HepG2 (cell line): ENCODE data around the gene MXD3. TPM values are rescaled to one million over a fixed set of nuclear protein-coding genes. Genes with fewer than 3 reads are reported as not detected.

Experiments
- ATAC-seq: fragments of 200-7000 bp; cut with Tn5 transposase; 3 replicates; pipeline ENCODE4 v1.9.1; 2020; ENCODE audit warnings: mild to moderate bottlenecking, moderate library complexity
- BruUV-seq: library from RNA; stranded (reverse); fragments of 400-500 nt; replicated peaks from 2 replicates; lab custom pipeline; 2021; lab: Mats Ljungman, UMichigan
- CTCF ChIA-PET: fragments of 300-600 bp; formaldehyde crosslinking; extraction: SDS; loops from one replicate; lab custom pipeline; 2021; ENCODE audit warnings: low total read pairs, inconsistent platforms, low intra/inter-chr PET ratio; lab: Yijun Ruan, JAX
- POLR2A ChIA-PET: fragments of 350-600 bp; sonication (Branson Sonifier 250); formaldehyde crosslinking; loops from one replicate; lab custom pipeline; 2020; ENCODE audit warnings: antibody characterized with exemption, inconsistent platforms; lab: Yijun Ruan, JAX
- DNase-seq: peaks from one replicate; pipeline ENCODE4 v3.0.0-alpha.2; 2015; ENCODE audit warnings: low spot score
- FAIRE-seq: peaks from 3 replicates; lab custom pipeline; 2011; peaks lifted over from hg19 to GRCh38; lab: Jason Lieb, UNC
- H2AFZ ChIP-seq: one replicate; pipeline ENCODE4 v1.6.1; 2011; ENCODE audit warnings: low read length, inconsistent platforms
- H3K27ac ChIP-seq: fragments of 300-600 bp; 3 replicates; pipeline ENCODE4 v1.8.0; 2011; ENCODE audit warnings: mixed run types, mild to moderate bottlenecking, mixed read lengths, low read length, inconsistent platforms; ENCODE audit not compliant: insufficient read depth; ENCODE audit errors: extremely low read length
- H3K27me3 ChIP-seq, 2 experiments: fragments of 200-600 bp in 1 of 2; 2 replicates in 1 of 2; 3 replicates in 1 of 2; pipeline versions ENCODE4 v1.6.0 to v1.8.0; 2011; ENCODE audit warnings: low read length in 2 of 2, mild to moderate bottlenecking in 2 of 2, moderate library complexity in 2 of 2, inconsistent platforms in 1 of 2; ENCODE audit not compliant: insufficient read depth in 2 of 2, control insufficient read depth in 1 of 2
- H3K36me3 ChIP-seq, 2 experiments: fragments of 200-600 bp in 1 of 2; replicated peaks in 1 of 2; 2 replicates in 1 of 2; 3 replicates in 1 of 2; pipeline versions ENCODE4 v1.5.1 to v1.8.0; 2011; ENCODE audit warnings: low read length in 2 of 2, inconsistent platforms in 1 of 2; ENCODE audit not compliant: insufficient read depth in 2 of 2, control insufficient read depth in 1 of 2
- H3K4me1 ChIP-seq: 2 replicates; pipeline ENCODE4 v1.5.1; 2012; ENCODE audit warnings: low read length, inconsistent platforms; ENCODE audit not compliant: insufficient read depth
- H3K4me2 ChIP-seq: 2 replicates; pipeline ENCODE4 v1.6.0; 2011; ENCODE audit warnings: low read depth, low read length, inconsistent platforms
- H3K4me3 ChIP-seq, 3 experiments: fragments of 200-600 bp in 1 of 3; sonication (generic), shearing (Covaris generic) in 1 of 3; replicated peaks in 1 of 3; 2 replicates each; pipeline ENCODE4 v1.5.1; 2011 to 2016; ENCODE audit warnings: low read length in 3 of 3, inconsistent platforms in 2 of 3, low read depth in 2 of 3, mild to moderate bottlenecking in 2 of 3, control low read depth in 1 of 3, mixed read lengths in 1 of 3; ENCODE audit not compliant: insufficient read depth in 1 of 3
- H3K79me2 ChIP-seq: one replicate; pipeline ENCODE4 v1.6.1; 2011; ENCODE audit warnings: low read length, inconsistent platforms; ENCODE audit not compliant: insufficient read depth
- H3K9ac ChIP-seq: 2 replicates; pipeline ENCODE4 v1.6.0; 2011; ENCODE audit warnings: mild to moderate bottlenecking, low read depth, low read length, inconsistent platforms; ENCODE audit not compliant: insufficient read depth
- H3K9me3 ChIP-seq: 2 replicates; pipeline ENCODE4 v1.5.1; 2012; ENCODE audit warnings: mild to moderate bottlenecking, low read length
- H4K20me1 ChIP-seq: 2 replicates; pipeline ENCODE4 v1.6.0; 2011; ENCODE audit warnings: inconsistent platforms, mild to moderate bottlenecking, low read length, moderate library complexity; ENCODE audit not compliant: insufficient read depth
- KIAA2018 ChIP-seq: sonication (generic); formaldehyde crosslinking; IDR thresholded peaks from 2 replicates; pipeline ENCODE4 v1.5.0; 2020; ENCODE audit warnings: mild to moderate bottlenecking, missing genetic modification reagents, borderline replicate concordance
- MED13 ChIP-seq: sonication (generic); formaldehyde crosslinking; IDR thresholded peaks from 2 replicates; pipeline ENCODE4 v1.5.0; 2020; ENCODE audit warnings: missing genetic modification reagents
- ZNF251 ChIP-seq: sonication (generic); formaldehyde crosslinking; IDR thresholded peaks from 2 replicates; pipeline ENCODE4 v1.9.0; 2021; ENCODE audit warnings: mild to moderate bottlenecking, missing genetic modification reagents
- ZNF660 ChIP-seq: sonication (generic); formaldehyde crosslinking; IDR thresholded peaks from 2 replicates; pipeline ENCODE4 v1.5.1; 2020; ENCODE audit warnings: mild to moderate bottlenecking, low read depth, missing genetic modification reagents, borderline replicate concordance
- ZNF788 ChIP-seq: sonication (generic); formaldehyde crosslinking; IDR thresholded peaks from 2 replicates; pipeline ENCODE4 v1.5.0; 2020; ENCODE audit warnings: mild to moderate bottlenecking, missing genetic modification reagents, borderline replicate concordance
- WGBS: methylation state at CpG from one replicate; pipeline ENCODE4 v1.1.6; 2017; ENCODE audit warnings: low lambda C conversion rate; 5-methylcytosine and 5-hydroxymethylcytosine counted together
- in situ Hi-C: cut with HindIII; loops from 2 replicates; pipeline ENCODE4 v1.10.0; 2017; ENCODE audit warnings: low pct_unique_long_range_greater_than_20kb; ENCODE audit not compliant: extremely low pct_ligation_motif_present
- intact Hi-C: fragments of 100-400 bp; cut with micrococcal nuclease; formaldehyde crosslinking; loops from one replicate; pipeline ENCODE4 v1.10.0; 2022; ENCODE audit not compliant: unreplicated experiment
- polyA plus RNA-seq, 8 experiments: library from polyadenylated mRNA; depleted of rRNA in 3 of 8; stranded (reverse) in 7 of 8; unstranded in 1 of 8; fragments of >200 nt; fragmentation: Illumina TruSeq in 4 of 8; extraction: Trizol in 4 of 8; gene quantifications; 2 replicates each; pipeline versions ENCODE4 v1.2.1 to v1.2.3, GENCODE V29; 2011 to 2016; ENCODE audit warnings: low read depth in 4 of 8, missing spikeins in 1 of 8, mixed read lengths in 1 of 8; ENCODE audit not compliant: insufficient read depth in 1 of 8
- total RNA-seq, 5 experiments: library from RNA; depleted of rRNA; stranded (reverse); fragments of >200 nt; fragmentation: Illumina TruSeq; extraction: Trizol; gene quantifications; 2 replicates each; pipeline ENCODE4 v1.2.3, GENCODE V29; 2016; ENCODE audit warnings: low read depth in 1 of 5

MXD3 gene
- total and polyA plus RNA-seq, 2 of the 13 experiments (the other 11 are each of a cell fraction or from before 2014, with no cell fraction given) = 10.5 to 12.8 TPM

GRCh38 chr5:177299697-177300096 is 12.0 kb downstream of the MXD3 start:
- 95% methylated on average over 8 of the region's 9 CpGs for WGBS
- no peak overlapping the region for H3K4me2 ChIP-seq

More at GRCh38 chr5:177299697-177300096, 12.0 kb downstream of the MXD3 start:
- Histone ChIP-seq H3K27me3 (no peaks in the 10 kb centered on the region; a peak in 2 of 5 replicates), H3K27ac (no peak overlapping the region), H3K36me3 (peaks cover 0 to 13% of the 10 kb centered on the region in 2 experiments; a peak in 3 of 5 replicates), H3K9ac (no peak overlapping the region), H2AFZ (no peak overlapping the region), H3K4me3 (no peak overlapping the region), H3K4me1 (peaks cover 23% of the 10 kb centered on the region), H4K20me1 (peaks cover 6% of the 10 kb centered on the region), H3K79me2 (peaks cover 21% of the 10 kb centered on the region), H3K9me3 (no peaks in the 10 kb centered on the region)
- DNase-seq (no peak), ATAC-seq (no peak), FAIRE-seq (no peak)
- BruUV-seq = no TSS peak
- in situ Hi-C loops (loop anchor here (5.0 kb wide), 1 partner anchor 187 kb away; no protein-coding TSS in a partner anchor), intact Hi-C loops (no loop called here)
- TF ChIP-seq ZNF788 (CRISPR knock-in tag) (no peak), ZNF660 (CRISPR knock-in tag) (no peak), KIAA2018 (CRISPR knock-in tag) (no peak), MED13 (CRISPR knock-in tag) (no peak), ZNF251 (no peak)
- POLR2A ChIA-PET = no interaction called here
- CTCF ChIA-PET = no interaction called here
